Mesothelial cell of epicardium (in vitro differentiated cells): ENCODE results near the gene KLF13. TPM values are rescaled to one million over a fixed set of nuclear protein-coding genes. Genes with fewer than 3 reads are reported as not detected.

ENCODE experiments used
- DNase-seq, 2 experiments: peaks; one replicate each; pipeline ENCODE4 v3.0.0; 2021; ENCODE audit warnings: low spot score in 2 of 2; ENCODE audit not compliant: unreplicated experiment in 2 of 2
- H3K27ac Mint-ChIP-seq: 2 replicates; pipeline ENCODE4 v1.8.0; 2021; ENCODE audit warnings: mixed read lengths
- H3K27me3 Mint-ChIP-seq: 2 replicates; pipeline ENCODE4 v1.8.0; 2021; ENCODE audit warnings: low read depth, mixed read lengths
- H3K36me3 Mint-ChIP-seq: 2 replicates; pipeline ENCODE4 v1.8.0; 2021; ENCODE audit warnings: mixed read lengths
- H3K4me1 Mint-ChIP-seq: 2 replicates; pipeline ENCODE4 v1.8.0; 2021; ENCODE audit warnings: mixed read lengths
- H3K4me3 Mint-ChIP-seq: 2 replicates; pipeline ENCODE4 v1.8.0; 2021; ENCODE audit warnings: mild to moderate bottlenecking, moderate library complexity, mixed read lengths
- H3K9me3 Mint-ChIP-seq: 2 replicates; pipeline ENCODE4 v1.8.0; 2021; ENCODE audit warnings: mixed read lengths
- total RNA-seq: library from RNA; stranded (reverse); gene quantifications from 3 replicates; pipeline ENCODE4 v1.2.1, GENCODE V29; 2021
- TF ChIP-seq, protein P1 (sequence below): fragments of 200-600 bp; sonication (generic); IDR thresholded peaks from one replicate; pipeline ENCODE4 v1.5.0; 2021; ENCODE audit warnings: antibody characterized with exemption; ENCODE audit not compliant: unreplicated experiment

The KLF13 gene
- total RNA-seq, 1 donor from 2014 or later, result 28.1 TPM

DNA sequence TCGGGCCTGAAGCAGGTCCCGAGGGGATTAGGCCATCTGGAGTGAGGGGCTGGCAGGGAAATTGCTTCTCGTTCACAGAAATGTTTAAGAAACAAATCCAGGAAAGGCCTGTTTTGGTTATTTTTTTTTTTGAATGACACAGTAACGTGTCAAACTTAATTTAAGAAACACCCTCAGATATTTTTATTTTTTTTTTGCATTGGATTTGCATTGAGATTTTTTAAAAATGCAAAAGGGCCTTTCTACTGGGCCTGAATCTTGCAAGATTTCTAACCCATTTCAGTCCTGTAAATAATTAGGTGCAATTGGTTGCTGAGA lies 25.0 kb upstream of the KLF13 start:
- Mint-ChIP-seq H3K9me3 (no peaks in the 10 kb centered on the region), H3K4me1 (peaks cover 2% of the 10 kb centered on the region), H3K27ac (no peak overlapping the region), H3K4me3 (no peak overlapping the region), H3K36me3 (no peaks in the 10 kb centered on the region), H3K27me3 (peaks cover 27% of the 10 kb centered on the region)
- no peak for DNase-seq
- TF ChIP-seq, protein P1, sequence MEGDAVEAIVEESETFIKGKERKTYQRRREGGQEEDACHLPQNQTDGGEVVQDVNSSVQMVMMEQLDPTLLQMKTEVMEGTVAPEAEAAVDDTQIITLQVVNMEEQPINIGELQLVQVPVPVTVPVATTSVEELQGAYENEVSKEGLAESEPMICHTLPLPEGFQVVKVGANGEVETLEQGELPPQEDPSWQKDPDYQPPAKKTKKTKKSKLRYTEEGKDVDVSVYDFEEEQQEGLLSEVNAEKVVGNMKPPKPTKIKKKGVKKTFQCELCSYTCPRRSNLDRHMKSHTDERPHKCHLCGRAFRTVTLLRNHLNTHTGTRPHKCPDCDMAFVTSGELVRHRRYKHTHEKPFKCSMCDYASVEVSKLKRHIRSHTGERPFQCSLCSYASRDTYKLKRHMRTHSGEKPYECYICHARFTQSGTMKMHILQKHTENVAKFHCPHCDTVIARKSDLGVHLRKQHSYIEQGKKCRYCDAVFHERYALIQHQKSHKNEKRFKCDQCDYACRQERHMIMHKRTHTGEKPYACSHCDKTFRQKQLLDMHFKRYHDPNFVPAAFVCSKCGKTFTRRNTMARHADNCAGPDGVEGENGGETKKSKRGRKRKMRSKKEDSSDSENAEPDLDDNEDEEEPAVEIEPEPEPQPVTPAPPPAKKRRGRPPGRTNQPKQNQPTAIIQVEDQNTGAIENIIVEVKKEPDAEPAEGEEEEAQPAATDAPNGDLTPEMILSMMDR, result no peak

DNA sequence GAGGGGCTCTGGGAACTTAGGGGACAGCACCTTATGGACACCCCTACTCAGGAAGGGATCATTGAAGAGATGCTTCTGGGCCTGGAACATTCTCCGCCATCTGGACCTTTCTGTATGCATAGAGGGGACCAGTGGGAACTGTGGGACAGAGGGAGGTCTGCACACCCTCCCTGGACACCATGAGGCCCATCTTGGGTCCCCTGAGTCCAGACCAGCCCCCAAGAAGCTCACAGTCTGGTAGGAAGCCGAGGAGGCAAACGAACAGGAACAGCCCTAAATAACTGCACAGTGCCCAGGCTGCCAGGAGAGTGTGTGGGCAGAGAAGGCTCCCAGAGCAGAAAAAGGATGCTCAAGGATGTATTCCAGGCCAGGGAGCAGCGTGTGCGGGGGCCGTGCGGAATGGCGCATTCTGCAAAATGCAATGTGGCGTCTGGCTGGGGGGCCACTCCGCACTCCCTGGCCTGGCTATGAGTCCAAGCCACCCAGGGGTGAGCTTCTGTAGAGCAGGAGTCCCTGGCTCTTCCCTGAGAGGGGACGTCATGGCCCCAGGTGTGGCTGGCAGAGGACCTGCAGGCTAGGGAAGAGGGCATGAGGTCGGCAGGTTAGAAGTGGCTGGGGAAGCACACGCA lies 24.5 kb upstream of the KLF13 start:
- Mint-ChIP-seq H3K4me3 (no peak overlapping the region), H3K4me1 (peaks cover 2% of the 10 kb centered on the region), H3K27ac (no peak overlapping the region), H3K27me3 (peaks cover 29% of the 10 kb centered on the region), H3K36me3 (no peaks in the 10 kb centered on the region), H3K9me3 (no peaks in the 10 kb centered on the region)
- TF ChIP-seq, protein P1, result no peak
- DNase-seq, result no peak

DNA sequence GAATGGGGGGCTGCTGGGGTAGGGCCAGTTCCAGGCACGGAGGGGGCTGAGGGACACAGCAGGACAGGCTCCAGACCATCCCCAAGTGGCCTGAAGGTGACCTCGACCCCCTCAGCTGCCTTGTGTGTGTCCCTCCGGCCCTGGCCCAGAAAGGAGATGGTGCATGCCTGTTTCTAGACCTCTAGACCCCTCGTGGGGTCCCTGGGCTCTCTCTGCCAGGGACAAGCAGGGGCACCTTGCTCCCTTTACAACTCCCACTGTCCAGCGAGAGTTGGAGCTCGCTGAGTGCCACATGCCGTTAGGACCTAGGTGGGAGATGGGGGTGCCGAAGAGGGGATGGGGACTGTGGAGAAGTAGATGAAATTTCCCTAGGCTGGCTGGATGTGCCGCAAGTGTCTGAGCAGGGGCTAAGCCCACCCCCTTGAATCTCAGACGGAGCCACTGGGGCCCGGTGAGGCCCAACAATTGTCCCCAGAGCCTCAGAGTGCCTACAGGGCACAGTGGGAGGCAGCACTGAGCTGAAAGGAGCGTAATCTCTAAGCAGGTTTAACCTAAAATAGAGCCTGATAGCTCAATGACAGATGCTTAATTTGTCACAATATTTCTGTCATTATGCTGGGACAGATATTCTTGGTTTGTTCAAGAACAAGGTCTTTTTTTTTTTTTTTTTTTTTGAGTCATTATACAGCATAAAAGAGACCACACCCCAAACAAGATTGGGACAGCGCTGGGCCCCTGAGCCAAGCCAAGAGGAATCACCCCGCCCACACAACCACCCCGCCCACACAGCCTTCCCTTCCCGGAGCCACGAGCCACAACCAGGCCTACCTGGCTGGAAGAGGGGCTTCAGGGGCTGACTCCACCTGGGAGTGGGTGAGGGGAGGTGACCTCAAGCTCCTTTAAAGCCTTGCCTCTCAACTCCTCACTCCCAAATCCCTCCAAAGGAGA lies 23.6 kb upstream of the KLF13 start:
- H3K4me1 Mint-ChIP-seq, result peaks cover 3% of the 10 kb centered on the region
- H3K27me3 Mint-ChIP-seq, result peaks cover 36% of the 10 kb centered on the region
- DNase-seq, result no peak
- TF ChIP-seq, protein P1, result no peak
- H3K27ac Mint-ChIP-seq, result no peak overlapping the region
- H3K4me3 Mint-ChIP-seq, result no peak overlapping the region
- H3K9me3 Mint-ChIP-seq, result no peaks in the 10 kb centered on the region
- H3K36me3 Mint-ChIP-seq, result no peaks in the 10 kb centered on the region

DNA sequence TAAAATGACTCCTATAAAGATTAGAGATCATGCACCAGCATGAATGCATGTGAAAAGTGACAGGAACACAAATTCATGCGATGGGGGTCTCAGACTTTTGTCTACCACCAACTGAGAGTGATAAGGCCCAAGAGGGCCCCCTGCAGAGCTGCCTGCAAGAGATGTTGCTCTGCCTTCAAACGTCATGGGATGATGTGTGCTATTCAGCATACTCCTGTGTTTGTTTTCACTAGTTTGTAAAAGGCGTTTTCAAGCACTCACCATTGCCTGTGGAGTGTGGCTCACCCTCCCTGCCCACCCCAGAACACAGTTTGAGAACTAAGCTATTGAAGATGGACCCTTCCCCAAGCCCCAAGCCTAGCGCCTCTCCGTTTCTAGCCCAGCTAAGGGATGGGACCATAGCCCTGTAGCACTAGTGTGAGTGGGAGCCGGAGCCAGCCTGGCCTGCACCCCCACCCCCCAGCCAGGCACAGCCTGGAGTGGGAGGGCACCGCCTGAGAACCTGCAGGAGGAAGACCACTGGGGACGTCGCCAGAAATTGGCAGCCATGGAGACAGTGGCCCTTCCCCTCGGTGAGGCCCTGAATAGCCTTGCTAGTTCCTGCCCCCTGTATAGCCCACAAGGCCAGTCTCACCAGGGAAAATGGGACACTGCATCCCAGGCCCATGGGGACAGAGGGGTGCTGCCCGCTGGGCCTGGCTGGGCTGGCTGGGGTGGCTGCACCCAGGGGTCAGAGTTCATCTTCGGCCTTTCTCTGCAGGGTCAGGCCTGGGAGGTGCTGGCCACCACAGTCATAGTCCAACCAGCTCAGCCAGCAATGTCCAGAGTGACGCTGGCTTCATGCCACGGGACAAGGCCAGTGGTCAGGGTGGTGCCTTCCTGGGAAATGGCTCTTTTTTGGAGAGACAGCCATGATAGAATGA lies 22.6 kb upstream of the KLF13 start:
- Mint-ChIP-seq H3K9me3 (no peaks in the 10 kb centered on the region), H3K36me3 (no peaks in the 10 kb centered on the region), H3K4me1 (peaks cover 5% of the 10 kb centered on the region), H3K4me3 (no peak overlapping the region), H3K27me3 (peaks cover 45% of the 10 kb centered on the region), H3K27ac (no peak overlapping the region)
- no peak for DNase-seq
- TF ChIP-seq, protein P1, result no peak

DNA sequence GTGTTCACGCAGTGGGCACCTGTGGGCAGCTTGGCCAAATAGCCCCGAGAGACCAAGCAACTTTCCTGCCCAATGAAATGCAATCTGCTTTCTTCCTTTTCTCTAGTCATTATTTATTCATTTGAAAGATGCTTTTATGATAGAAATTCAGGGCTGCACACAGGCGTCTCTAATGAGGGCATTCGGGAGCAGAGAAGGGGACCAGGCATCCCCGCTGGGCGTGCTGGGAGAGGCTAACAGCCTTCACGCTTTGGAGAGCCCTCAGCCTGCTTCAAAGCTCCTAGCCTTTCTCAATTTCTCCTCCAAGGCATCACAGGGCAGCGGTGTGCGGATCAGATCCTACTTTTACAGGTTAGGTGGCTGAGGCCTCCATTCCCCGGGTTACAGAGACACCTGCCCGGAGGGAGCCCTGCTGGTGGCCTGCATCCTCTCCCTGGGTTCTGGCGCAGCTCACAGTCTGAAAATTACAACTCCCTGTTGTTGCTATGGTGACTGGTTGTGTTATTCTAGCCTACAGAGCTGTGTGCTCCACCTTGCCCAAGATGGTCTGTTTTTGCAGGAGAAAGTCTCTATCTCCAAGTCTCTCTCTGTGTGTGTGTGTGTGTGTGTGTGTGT lies 21.8 kb upstream of the KLF13 start:
- no peak overlapping the region for H3K4me3 Mint-ChIP-seq

More for the DNA sequence above, 21.8 kb upstream of the KLF13 start:
- no peaks in the 10 kb centered on the region for H3K9me3 Mint-ChIP-seq
- no peak overlapping the region for H3K27ac Mint-ChIP-seq
- H3K27me3 Mint-ChIP-seq, result peaks cover 54% of the 10 kb centered on the region
- no peaks in the 10 kb centered on the region for H3K36me3 Mint-ChIP-seq
- peaks cover 5% of the 10 kb centered on the region for H3K4me1 Mint-ChIP-seq
- DNase-seq, result no peak
- TF ChIP-seq, protein P1, result no peak
